Vagina (tissue), 2 donors: ENCODE measurements around the gene PDE11A. TPM values are rescaled to one million over a fixed set of nuclear protein-coding genes. Genes with fewer than 3 reads are reported as not detected.

ENCODE experiments used
- DNase-seq, 2 donors: peaks; one replicate each; pipeline ENCODE4 v3.0.0-alpha.2; 2017; ENCODE audit errors: extremely low spot score in 2 of 2
- H3K27ac ChIP-seq: fragments of 200-600 bp; sonication (generic); one replicate; pipeline ENCODE4 v1.5.1; 2019
- H3K27me3 ChIP-seq: fragments of 200-600 bp; sonication (generic); one replicate; pipeline ENCODE4 v1.5.1; 2019
- H3K36me3 ChIP-seq, 2 donors: fragments of 200-600 bp; sonication (generic); one replicate each; pipeline ENCODE4 v1.5.1; 2017 to 2019
- H3K4me1 ChIP-seq: fragments of 200-600 bp; sonication (generic); one replicate; pipeline ENCODE4 v1.5.1; 2019
- H3K4me3 ChIP-seq, 2 donors: fragments of 200-600 bp; sonication (generic); 1 replicate in 1 of 2; 2 replicates in 1 of 2; pipeline ENCODE4 v1.5.1; 2016 to 2019
- H3K9me3 ChIP-seq: fragments of 200-600 bp; sonication (generic); one replicate; pipeline ENCODE4 v1.5.1; 2019
- CTCF ChIP-seq, 3 experiments: fragments of 450-650 bp in 2 of 3; fragments of 200-600 bp in 1 of 3; sonication (generic) in 1 of 3; IDR thresholded peaks; one replicate each; pipeline ENCODE4 v1.5.1; 2017 to 2019; ENCODE audit warnings: antibody characterized with exemption in 3 of 3, mild to moderate bottlenecking in 2 of 3, moderate library complexity in 2 of 3
- POLR2A ChIP-seq, 2 donors: fragments of 450-650 bp; IDR thresholded peaks; one replicate each; pipeline ENCODE4 v1.6.1; 2017; ENCODE audit warnings: antibody characterized with exemption in 2 of 2, mild to moderate bottlenecking in 2 of 2, moderate library complexity in 2 of 2
- POLR2AphosphoS5 ChIP-seq, 2 donors: sonication (generic); formaldehyde crosslinking; IDR thresholded peaks; one replicate each; pipeline ENCODE4 v1.9.0; 2017; ENCODE audit warnings: antibody characterized with exemption in 2 of 2, mild to moderate bottlenecking in 2 of 2, low read depth in 1 of 2; ENCODE audit not compliant: insufficient read depth in 1 of 2
- intact Hi-C: fragments of 100-400 bp; cut with DNase I; formaldehyde crosslinking; loops from one replicate; pipeline ENCODE4 v1.15.1; 2023
- total RNA-seq: library from RNA; depleted of rRNA; stranded (reverse); fragments of >200 nt; gene quantifications from one replicate; pipeline ENCODE4 v1.2.3, GENCODE V29; 2016

The PDE11A gene
- total RNA-seq, result 0.25 TPM

- intact Hi-C loops, result no loop called here
- no peak for DNase-seq
- Histone ChIP-seq H3K27me3 (no peaks in the 10 kb centered on the region), H3K4me3 (peak within 1 kb of the TSS; percentile 35 to 46), H3K9me3 (no peaks in the 10 kb centered on the region), H3K4me1 (peaks cover 13% of the 10 kb centered on the region), H3K36me3 (no peaks in the 10 kb centered on the region), H3K27ac (no peak within 1 kb of the TSS)
- no peak for TF ChIP-seq POLR2A (IDR thresholded peaks at IDR 0.05)
- peak in 1 of 2 donors; percentile 29 for TF ChIP-seq POLR2AphosphoS5 (IDR thresholded peaks at IDR 0.05; ENCODE audit: insufficient read depth in 1 of 2, low read depth in 1 of 2)
Measured at GRCh38 chr2:178072383-178073301, at the start of gene PDE11A. TSS of gene PDE11A (minus strand) at chr2:178072777. CDS start at chr2:178072437, 340 bp downstream.

GRCh38 chr2:178119179-178119922, 46.8 kb upstream of the PDE11A start:
- intact Hi-C loops, result no loop called here
- no peaks in the 10 kb centered on the region for H3K9me3 ChIP-seq
- H3K4me3 ChIP-seq, result no peak overlapping the region
- H3K27me3 ChIP-seq, result no peaks in the 10 kb centered on the region
- H3K36me3 ChIP-seq, result peaks cover 0 to 43% of the 10 kb centered on the region in 2 donors
- H3K27ac ChIP-seq, result no peak overlapping the region
- H3K4me1 ChIP-seq, result peaks cover 3% of the 10 kb centered on the region
- no peak for TF ChIP-seq CTCF (IDR thresholded peaks at IDR 0.05)
- no peak for TF ChIP-seq POLR2A (IDR thresholded peaks at IDR 0.05)
- TF ChIP-seq POLR2AphosphoS5 (IDR thresholded peaks at IDR 0.05; ENCODE audit: insufficient read depth in 1 of 2, low read depth in 1 of 2), result no peak
- no peak for DNase-seq

GRCh38 chr2:178117725-178118124, 45.1 kb upstream of the PDE11A start:
- H3K27me3 ChIP-seq, result no peaks in the 10 kb centered on the region
- peaks cover 0 to 27% of the 10 kb centered on the region in 2 donors for H3K36me3 ChIP-seq
- DNase-seq, result no peak
- TF ChIP-seq POLR2AphosphoS5 (IDR thresholded peaks at IDR 0.05; ENCODE audit: insufficient read depth in 1 of 2, low read depth in 1 of 2), result no peak
- no peak for TF ChIP-seq POLR2A (IDR thresholded peaks at IDR 0.05)
- no peak for TF ChIP-seq CTCF (IDR thresholded peaks at IDR 0.05)
- no peak overlapping the region for H3K27ac ChIP-seq
- no peak overlapping the region for H3K4me3 ChIP-seq
- peaks cover 19% of the 10 kb centered on the region for H3K4me1 ChIP-seq
- H3K9me3 ChIP-seq, result no peaks in the 10 kb centered on the region
- intact Hi-C loops, result no loop called here

GRCh38 chr2:178115271-178115670, 42.7 kb upstream of the PDE11A start:
- TF ChIP-seq POLR2A (IDR thresholded peaks at IDR 0.05) (no peak), POLR2AphosphoS5 (IDR thresholded peaks at IDR 0.05; ENCODE audit: insufficient read depth in 1 of 2, low read depth in 1 of 2) (no peak), CTCF (IDR thresholded peaks at IDR 0.05) (no peak)
- peaks cover 27% of the 10 kb centered on the region for H3K4me1 ChIP-seq
- DNase-seq, result no peak
- H3K27ac ChIP-seq, result no peak overlapping the region
- H3K27me3 ChIP-seq, result no peaks in the 10 kb centered on the region
- peaks cover 0 to 15% of the 10 kb centered on the region in 2 donors for H3K36me3 ChIP-seq
- H3K9me3 ChIP-seq, result no peaks in the 10 kb centered on the region
- no peak overlapping the region for H3K4me3 ChIP-seq
- intact Hi-C loops, result no loop called here

GRCh38 chr2:178114462-178114861, 41.9 kb upstream of the PDE11A start:
- TF ChIP-seq POLR2A (IDR thresholded peaks at IDR 0.05) (no peak), CTCF (IDR thresholded peaks at IDR 0.05) (no peak), POLR2AphosphoS5 (IDR thresholded peaks at IDR 0.05; ENCODE audit: insufficient read depth in 1 of 2, low read depth in 1 of 2) (no peak)
- Histone ChIP-seq H3K36me3 (peaks cover 0 to 9% of the 10 kb centered on the region in 2 donors), H3K27ac (no peak overlapping the region), H3K4me3 (no peak overlapping the region), H3K9me3 (no peaks in the 10 kb centered on the region), H3K4me1 (peaks cover 27% of the 10 kb centered on the region), H3K27me3 (no peaks in the 10 kb centered on the region)
- no peak for DNase-seq
- intact Hi-C loops, result no loop called here
